ENCODE measurements around the gene FAAP20. TPM values are rescaled to one million over a fixed set of nuclear protein-coding genes. Genes with fewer than 3 reads are reported as not detected.

The FAAP20 gene
- 10 to 100 TPM; 69.7 to 84.4 TPM for total RNA-seq

GRCh38 chr1:2194319-2194897 is at the start of gene FAAP20:
Gene FAAP20 (minus strand): TSS chr1:2194772. CDS start chr1:2194749, 23 bp downstream.
- peaks cover 2% of the 10 kb centered on the region for H3K36me3 Mint-ChIP-seq (ENCODE audit: low read depth)
- peaks cover 27% of the 10 kb centered on the region for H3K4me1 Mint-ChIP-seq
- H3K27me3 Mint-ChIP-seq: no peaks in the 10 kb centered on the region
- ATAC-seq: peak; percentile 48
- ChIA-PET POLR2A (interaction anchor here (0.7 to 1.0 kb wide), 3 partner anchors 11 to 61 kb away, joined by 3 to 4 read pairs (median 3); no protein-coding TSS in a partner anchor), CTCF (interaction anchor here (0.6 to 2.8 kb wide), 24 partner anchors 10 to 391 kb away, joined by 3 to 78 read pairs (median 4); partner anchors contain the start of genes MORN1, PEX10 and RER1)
- H3K4me3 Mint-ChIP-seq: peak within 1 kb of the TSS; percentile 77
- peak; percentile 86 for DNase-seq
- peak within 1 kb of the TSS; percentile 86 for H3K27ac Mint-ChIP-seq
- no peaks in the 10 kb centered on the region for H3K9me3 Mint-ChIP-seq (ENCODE audit: low read depth)
- intact Hi-C loops (cut with DNase I, micrococcal nuclease): loop anchor here in 1 of 2 experiments (1.0 to 2.0 kb wide), 5 partner anchors 61 to 332 kb away; partner anchors contain the start of genes PANK4 and PEX10

DNA sequence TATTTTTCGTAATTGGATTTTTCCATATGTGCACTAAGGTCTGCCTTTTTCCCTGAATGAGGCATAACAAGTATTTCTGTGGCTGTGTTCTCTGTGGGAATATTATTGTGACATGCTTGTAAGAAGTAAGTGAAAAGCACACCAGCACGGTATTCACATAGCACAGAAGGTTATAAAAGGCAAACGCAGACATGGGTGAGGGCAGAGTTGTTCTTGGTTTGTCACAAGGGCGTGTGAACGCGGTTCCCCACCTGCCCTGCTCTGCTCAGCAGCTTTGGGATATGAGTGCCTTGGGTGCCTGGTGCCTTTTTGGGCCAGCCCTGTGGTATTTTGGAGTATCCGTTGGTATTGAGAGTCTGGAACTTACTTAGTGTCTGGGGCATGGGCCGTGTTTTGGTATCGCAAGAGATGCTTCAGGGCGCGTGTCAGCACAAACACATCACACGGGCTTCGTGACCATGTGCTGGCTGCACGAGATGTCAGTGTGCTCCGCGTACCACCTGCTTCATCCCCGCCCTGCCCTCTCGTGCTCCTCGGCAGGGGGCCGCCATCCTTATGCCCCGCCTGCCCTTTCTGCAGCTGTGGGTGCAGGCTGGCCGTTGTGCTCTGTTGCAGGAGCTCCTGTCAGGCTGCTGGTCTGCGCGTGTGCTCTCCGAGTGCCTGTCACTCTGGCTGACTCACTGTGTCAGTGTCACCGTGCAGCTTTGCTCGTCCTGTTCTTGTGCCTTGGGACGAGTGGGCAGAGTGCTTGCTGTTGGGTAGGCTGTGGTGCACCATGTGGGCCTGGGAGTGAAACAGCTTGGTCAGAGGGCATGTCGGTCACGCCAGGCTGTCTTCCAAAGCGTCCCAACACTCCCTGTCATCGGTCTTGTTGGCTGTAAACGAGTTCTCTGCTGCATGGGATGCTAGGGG is 48.5 kb upstream of the FAAP20 start:
- DNase-seq: peak; percentile 59
- no peaks in the 10 kb centered on the region for H3K27me3 Mint-ChIP-seq
- peaks cover 82% of the 10 kb centered on the region for H3K4me1 Mint-ChIP-seq
- peak overlapping the region; percentile 77 for H3K27ac Mint-ChIP-seq
- peak; percentile 54 for ATAC-seq
- H3K4me3 Mint-ChIP-seq: no peak overlapping the region
- CTCF ChIA-PET: interaction anchor here (1.0 kb wide), 1 partner anchor 48 kb away, joined by 3 read pairs; the partner anchor contains the start of gene FAAP20
- peaks cover 36% of the 10 kb centered on the region for H3K36me3 Mint-ChIP-seq (ENCODE audit: low read depth)
- no peaks in the 10 kb centered on the region for H3K9me3 Mint-ChIP-seq (ENCODE audit: low read depth)
- intact Hi-C loops (cut with DNase I, micrococcal nuclease): no loop called here
- POLR2A ChIA-PET: no interaction called here

GRCh38 chr1:2241820-2242219 is 47.2 kb upstream of the FAAP20 start:
- H3K27ac Mint-ChIP-seq: peak overlapping the region; percentile 77
- POLR2A ChIA-PET: no interaction called here
- no peak overlapping the region for H3K4me3 Mint-ChIP-seq
- ATAC-seq (no peak), DNase-seq (no peak)
- CTCF ChIA-PET: no interaction called here
- H3K9me3 Mint-ChIP-seq (ENCODE audit: low read depth): no peaks in the 10 kb centered on the region
- H3K36me3 Mint-ChIP-seq (ENCODE audit: low read depth): peaks cover 36% of the 10 kb centered on the region
- intact Hi-C loops (cut with DNase I, micrococcal nuclease): no loop called here
- no peaks in the 10 kb centered on the region for H3K27me3 Mint-ChIP-seq
- H3K4me1 Mint-ChIP-seq: peaks cover 85% of the 10 kb centered on the region

GRCh38 chr1:2240270-2241156 is 45.9 kb upstream of the FAAP20 start:
- ATAC-seq: peak; percentile 41
- ChIA-PET CTCF (interaction anchor here (0.8 kb wide), 1 partner anchor 66 kb away, joined by 3 read pairs; no protein-coding TSS in a partner anchor), POLR2A (interaction anchor here (1.0 kb wide), 1 partner anchor 12 kb away, joined by 3 read pairs; no protein-coding TSS in a partner anchor)
- H3K27me3 Mint-ChIP-seq: no peaks in the 10 kb centered on the region
- peak overlapping the region; percentile 87 for H3K27ac Mint-ChIP-seq
- peaks cover 31% of the 10 kb centered on the region for H3K36me3 Mint-ChIP-seq (ENCODE audit: low read depth)
- peak; percentile 63 for DNase-seq
- intact Hi-C loops (cut with DNase I, micrococcal nuclease): no loop called here
- peaks cover 86% of the 10 kb centered on the region for H3K4me1 Mint-ChIP-seq
- H3K4me3 Mint-ChIP-seq: peak overlapping the region; percentile 45
- no peaks in the 10 kb centered on the region for H3K9me3 Mint-ChIP-seq (ENCODE audit: low read depth)

- H3K27ac Mint-ChIP-seq: peak overlapping the region; percentile 87
- no peaks in the 10 kb centered on the region for H3K27me3 Mint-ChIP-seq
- peak overlapping the region; percentile 45 for H3K4me3 Mint-ChIP-seq
- no peak for ATAC-seq
- peaks cover 28% of the 10 kb centered on the region for H3K36me3 Mint-ChIP-seq (ENCODE audit: low read depth)
- H3K9me3 Mint-ChIP-seq (ENCODE audit: low read depth): no peaks in the 10 kb centered on the region
- H3K4me1 Mint-ChIP-seq: peaks cover 87% of the 10 kb centered on the region
- intact Hi-C loops (cut with DNase I, micrococcal nuclease): no loop called here
- POLR2A ChIA-PET: no interaction called here
- DNase-seq: no peak
- CTCF ChIA-PET: interaction anchor here (0.5 to 1.0 kb wide), 3 partner anchors 142 to 287 kb away, joined by 3 read pairs; partner anchors contain the start of gene PANK4
Measured at GRCh38 chr1:2239384-2239985, 44.9 kb upstream of the FAAP20 start.

GRCh38 chr1:2239013-2239370 is 44.4 kb upstream of the FAAP20 start:
- H3K4me1 Mint-ChIP-seq: peaks cover 89% of the 10 kb centered on the region
- ChIA-PET CTCF (interaction anchor here (1.0 kb wide), 1 partner anchor 142 kb away, joined by 3 read pairs; no protein-coding TSS in a partner anchor), POLR2A (no interaction called here)
- peaks cover 31% of the 10 kb centered on the region for H3K36me3 Mint-ChIP-seq (ENCODE audit: low read depth)
- no peaks in the 10 kb centered on the region for H3K27me3 Mint-ChIP-seq
- H3K9me3 Mint-ChIP-seq (ENCODE audit: low read depth): no peaks in the 10 kb centered on the region
- no peak for DNase-seq
- H3K4me3 Mint-ChIP-seq: no peak overlapping the region
- peak overlapping the region; percentile 87 for H3K27ac Mint-ChIP-seq
- intact Hi-C loops (cut with DNase I, micrococcal nuclease): no loop called here
- ATAC-seq: no peak

- no peak overlapping the region for H3K27ac Mint-ChIP-seq
- CTCF ChIA-PET: interaction anchor here (1.0 to 1.3 kb wide), 2 partner anchors 22 to 143 kb away, joined by 3 read pairs; no protein-coding TSS in a partner anchor
- no peak overlapping the region for H3K4me3 Mint-ChIP-seq
- H3K9me3 Mint-ChIP-seq (ENCODE audit: low read depth): no peaks in the 10 kb centered on the region
- no peak for DNase-seq
- POLR2A ChIA-PET: no interaction called here
- H3K36me3 Mint-ChIP-seq (ENCODE audit: low read depth): peaks cover 27% of the 10 kb centered on the region
- H3K27me3 Mint-ChIP-seq: no peaks in the 10 kb centered on the region
- no peak for ATAC-seq
- H3K4me1 Mint-ChIP-seq: peaks cover 89% of the 10 kb centered on the region
- intact Hi-C loops (cut with DNase I, micrococcal nuclease): no loop called here
Measured at GRCh38 chr1:2238361-2239012, 43.9 kb upstream of the FAAP20 start.

- Mint-ChIP-seq H3K4me3 (peak overlapping the region; percentile 39), H3K4me1 (peaks cover 87% of the 10 kb centered on the region), H3K36me3 (ENCODE audit: low read depth) (peaks cover 24% of the 10 kb centered on the region), H3K27ac (peak overlapping the region; percentile 82), H3K27me3 (no peaks in the 10 kb centered on the region), H3K9me3 (ENCODE audit: low read depth) (no peaks in the 10 kb centered on the region)
- ChIA-PET CTCF (interaction anchor here (0.6 to 1.3 kb wide), 2 partner anchors 23 to 62 kb away, joined by 3 to 4 read pairs; no protein-coding TSS in a partner anchor), POLR2A (no interaction called here)
- intact Hi-C loops (cut with DNase I, micrococcal nuclease): no loop called here
- ATAC-seq (no peak), DNase-seq (peak; percentile 36)
Measured at GRCh38 chr1:2237773-2238172, 43.2 kb upstream of the FAAP20 start.

GRCh38 chr1:2236695-2237677 is 42.4 kb upstream of the FAAP20 start:
- Mint-ChIP-seq H3K4me3 (peak overlapping the region; percentile 39), H3K27me3 (no peaks in the 10 kb centered on the region), H3K9me3 (ENCODE audit: low read depth) (no peaks in the 10 kb centered on the region), H3K27ac (peak overlapping the region; percentile 82), H3K4me1 (peaks cover 83% of the 10 kb centered on the region), H3K36me3 (ENCODE audit: low read depth) (peaks cover 25% of the 10 kb centered on the region)
- CTCF ChIA-PET: interaction anchor here (0.6 to 1.3 kb wide), 3 partner anchors 24 to 61 kb away, joined by 3 to 4 read pairs (median 3); no protein-coding TSS in a partner anchor
- intact Hi-C loops (cut with DNase I, micrococcal nuclease): no loop called here
- POLR2A ChIA-PET: no interaction called here
- ATAC-seq: no peak
- DNase-seq: peak; percentile 66

Measured in activated CD4-positive, alpha-beta T cell treated with anti-CD3 and anti-CD28 coated beads for 36 hours (primary cell).